ENCODE data around the gene GFAP.

Gene GFAP

DNA sequence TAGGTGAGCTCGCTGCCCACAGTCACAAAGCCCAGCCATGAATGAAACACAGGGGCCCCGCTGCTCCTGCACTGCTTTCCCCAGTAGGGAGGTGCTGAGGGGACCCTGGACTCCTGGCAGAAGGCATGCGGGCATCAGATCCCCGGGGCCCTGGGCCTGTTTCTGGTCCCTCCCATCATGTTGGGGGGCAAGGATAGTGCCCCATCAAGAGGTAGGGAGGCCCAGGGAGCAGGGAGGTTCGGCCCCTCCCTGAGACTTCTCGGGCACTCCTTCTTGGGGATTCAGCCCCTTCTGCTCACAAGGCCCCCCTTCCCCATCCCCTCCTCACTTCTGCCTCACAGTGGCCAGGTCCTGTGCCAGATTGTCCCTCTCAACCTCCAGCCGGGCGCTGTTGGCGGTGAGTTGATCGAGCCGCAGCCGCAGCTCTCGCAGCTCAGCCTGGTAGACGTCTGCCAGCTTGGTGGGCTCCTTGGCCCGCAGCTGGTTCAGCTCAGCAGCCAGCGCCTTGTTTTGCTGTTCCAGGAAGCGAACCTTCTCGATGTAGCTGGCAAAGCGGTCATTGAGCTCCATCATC lies 515 bp downstream of the GFAP start:
- in situ Hi-C loops (cut with MboI; ENCODE audit: low pct_unique_long_range_greater_than_20kb, low sequenced_read_pairs, unreplicated experiment) = no loop called here
- TF ChIP-seq, protein P1, sequence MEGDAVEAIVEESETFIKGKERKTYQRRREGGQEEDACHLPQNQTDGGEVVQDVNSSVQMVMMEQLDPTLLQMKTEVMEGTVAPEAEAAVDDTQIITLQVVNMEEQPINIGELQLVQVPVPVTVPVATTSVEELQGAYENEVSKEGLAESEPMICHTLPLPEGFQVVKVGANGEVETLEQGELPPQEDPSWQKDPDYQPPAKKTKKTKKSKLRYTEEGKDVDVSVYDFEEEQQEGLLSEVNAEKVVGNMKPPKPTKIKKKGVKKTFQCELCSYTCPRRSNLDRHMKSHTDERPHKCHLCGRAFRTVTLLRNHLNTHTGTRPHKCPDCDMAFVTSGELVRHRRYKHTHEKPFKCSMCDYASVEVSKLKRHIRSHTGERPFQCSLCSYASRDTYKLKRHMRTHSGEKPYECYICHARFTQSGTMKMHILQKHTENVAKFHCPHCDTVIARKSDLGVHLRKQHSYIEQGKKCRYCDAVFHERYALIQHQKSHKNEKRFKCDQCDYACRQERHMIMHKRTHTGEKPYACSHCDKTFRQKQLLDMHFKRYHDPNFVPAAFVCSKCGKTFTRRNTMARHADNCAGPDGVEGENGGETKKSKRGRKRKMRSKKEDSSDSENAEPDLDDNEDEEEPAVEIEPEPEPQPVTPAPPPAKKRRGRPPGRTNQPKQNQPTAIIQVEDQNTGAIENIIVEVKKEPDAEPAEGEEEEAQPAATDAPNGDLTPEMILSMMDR (IDR thresholded peaks at IDR 0.05; ENCODE audit: extremely low read depth, insufficient read depth, missing control alignments) = no peak
- no peak for DNase-seq (ENCODE audit: low spot score)

DNA sequence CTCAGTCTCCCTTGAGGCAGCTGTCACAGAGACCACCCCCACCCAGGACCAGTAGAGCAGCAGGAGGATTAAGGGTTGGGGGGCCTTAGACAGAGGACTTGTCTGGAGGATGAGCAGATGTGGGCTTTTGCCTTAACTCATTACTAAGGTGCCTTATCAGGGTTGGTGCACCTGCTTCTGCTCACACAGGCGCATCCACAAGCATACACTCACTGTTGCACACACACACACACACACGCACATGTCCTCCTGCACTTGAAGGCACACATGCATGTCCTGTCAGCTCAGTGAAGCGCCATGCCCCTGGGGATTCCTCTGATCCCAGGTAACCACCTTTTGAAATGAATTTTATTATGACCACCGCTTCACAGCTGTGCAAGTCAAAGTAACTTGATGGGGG lies 1.2 kb downstream of the GFAP start:
- DNase-seq (ENCODE audit: low spot score) = no peak
- in situ Hi-C loops (cut with MboI; ENCODE audit: low pct_unique_long_range_greater_than_20kb, low sequenced_read_pairs, unreplicated experiment) = no loop called here
- TF ChIP-seq, protein P1 (IDR thresholded peaks at IDR 0.05; ENCODE audit: extremely low read depth, insufficient read depth, missing control alignments) = no peak

- TF ChIP-seq, protein P1 (IDR thresholded peaks at IDR 0.05; ENCODE audit: extremely low read depth, insufficient read depth, missing control alignments) = no peak
- in situ Hi-C loops (cut with MboI; ENCODE audit: low pct_unique_long_range_greater_than_20kb, low sequenced_read_pairs, unreplicated experiment) = no loop called here
- no peak for DNase-seq (ENCODE audit: low spot score)
These were observed 1.6 kb downstream of the GFAP start for GRCh38 chr17:44913676-44914075.

- TF ChIP-seq, protein P1 (IDR thresholded peaks at IDR 0.05; ENCODE audit: extremely low read depth, insufficient read depth, missing control alignments) = no peak
- peak; percentile 24 for DNase-seq (ENCODE audit: low spot score)
- in situ Hi-C loops (cut with MboI; ENCODE audit: low pct_unique_long_range_greater_than_20kb, low sequenced_read_pairs, unreplicated experiment) = no loop called here
These were observed 2.3 kb downstream of the GFAP start for GRCh38 chr17:44912763-44913544.

GRCh38 chr17:44911133-44912001 lies 3.9 kb downstream of the GFAP start:
- TF ChIP-seq, protein P1 (IDR thresholded peaks at IDR 0.05; ENCODE audit: extremely low read depth, insufficient read depth, missing control alignments) = peak; percentile 57
- in situ Hi-C loops (cut with MboI; ENCODE audit: low pct_unique_long_range_greater_than_20kb, low sequenced_read_pairs, unreplicated experiment) = no loop called here
- peak; percentile 70 for DNase-seq (ENCODE audit: low spot score)
